AG08395 (cell line): Measurements from ENCODE around the gene TMEM231.
"Not testable (repeated sequence)": the region's sequence is repeated elsewhere in the genome, so short reads cannot be mapped to it uniquely, and the experiment has no call there.

Experiments
- DNase-seq: peaks from one replicate; pipeline ENCODE4 v3.0.0; 2012; ENCODE audit warnings: mixed read lengths, low spot score

The TMEM231 gene

GRCh38 chr16:75532142-75532765, 23.8 kb downstream of the TMEM231 start:
- no peak for DNase-seq

- DNase-seq, result no peak
These were observed 26.1 kb downstream of the TMEM231 start for GRCh38 chr16:75529959-75530358.

GRCh38 chr16:75529056-75529905, 26.8 kb downstream of the TMEM231 start:
- no peak for DNase-seq

- DNase-seq, result no peak
These were observed 28.2 kb downstream of the TMEM231 start for GRCh38 chr16:75527825-75528299.

- no peak for DNase-seq
These were observed 29.8 kb downstream of the TMEM231 start for GRCh38 chr16:75526032-75526790.

- no peak for DNase-seq
These were observed 36.9 kb downstream of the TMEM231 start for GRCh38 chr16:75519175-75519574.

- DNase-seq, result not testable (repeated sequence)
These were observed 39.7 kb downstream of the TMEM231 start for GRCh38 chr16:75516189-75516966.

- DNase-seq, result no peak
These were observed 41.8 kb downstream of the TMEM231 start for GRCh38 chr16:75514296-75514695.

GRCh38 chr16:75506574-75506973, 49.5 kb downstream of the TMEM231 start:
- DNase-seq, result peak; percentile 69

GRCh38 chr16:75506107-75506506, 49.9 kb downstream of the TMEM231 start:
- DNase-seq, result no peak

GRCh38 chr16:75503801-75504200, 52.3 kb downstream of the TMEM231 start:
- DNase-seq, result no peak

- DNase-seq, result no peak
These were observed 53.0 kb downstream of the TMEM231 start for GRCh38 chr16:75502916-75503605.

- DNase-seq, result peak; percentile 41
These were observed 54.2 kb downstream of the TMEM231 start for GRCh38 chr16:75501820-75502219.

- no peak for DNase-seq
These were observed 54.7 kb downstream of the TMEM231 start for GRCh38 chr16:75501359-75501758.

GRCh38 chr16:75498605-75499322, 57.3 kb downstream of the TMEM231 start:
- DNase-seq, result not testable (repeated sequence)

GRCh38 chr16:75497558-75497957, 58.5 kb downstream of the TMEM231 start:
- DNase-seq, result no peak

- no peak for DNase-seq
These were observed 60.9 kb downstream of the TMEM231 start, which contains the start of gene CHST6 for GRCh38 chr16:75495076-75495674. CHST6 (minus strand) TSS chr16:75495441; CDS start chr16:75479828, 15,613 bp downstream.

- DNase-seq, result no peak
These were observed 61.4 kb downstream of the TMEM231 start for GRCh38 chr16:75494661-75495075.

- no peak for DNase-seq
These were observed 61.9 kb downstream of the TMEM231 start for GRCh38 chr16:75494184-75494583.

GRCh38 chr16:75491876-75492275, 64.2 kb downstream of the TMEM231 start:
- no peak for DNase-seq
